Kidney epithelial cell (primary cell): Measurements from ENCODE around the gene TMX2. TPM values are rescaled to one million over a fixed set of nuclear protein-coding genes. Genes with fewer than 3 reads are reported as not detected.

Experiments used
- DNase-seq: peaks from one replicate; pipeline ENCODE4 v3.0.0-alpha.2; 2010; ENCODE audit warnings: low read depth
- H3K27me3 ChIP-seq: 2 replicates; pipeline ENCODE4 v1.6.0; 2011; ENCODE audit warnings: low read length; ENCODE audit not compliant: control insufficient read depth, insufficient read depth
- H3K36me3 ChIP-seq: 2 replicates; pipeline ENCODE4 v1.5.1; 2011; ENCODE audit warnings: low read length; ENCODE audit not compliant: control insufficient read depth, insufficient read depth
- H3K4me3 ChIP-seq: 2 replicates; pipeline ENCODE4 v1.5.1; 2011; ENCODE audit warnings: low read depth, mild to moderate bottlenecking, control low read depth, low read length
- total RNA-seq: library from RNA; depleted of rRNA; stranded (reverse); fragments of >200 nt; gene quantifications from 2 replicates; pipeline ENCODE4 v1.2.3, GENCODE V29; 2015
- TF ChIP-seq, protein P1 (sequence below): IDR thresholded peaks from 2 replicates; pipeline ENCODE4 v1.5.1; 2011; ENCODE audit warnings: mild to moderate bottlenecking, moderate library complexity, low read length, control low read depth, inconsistent platforms; ENCODE audit not compliant: insufficient read depth, poor library complexity, severe bottlenecking

Gene TMX2
- total RNA-seq, 1 donor from 2014 or later = 74.0 TPM

DNA sequence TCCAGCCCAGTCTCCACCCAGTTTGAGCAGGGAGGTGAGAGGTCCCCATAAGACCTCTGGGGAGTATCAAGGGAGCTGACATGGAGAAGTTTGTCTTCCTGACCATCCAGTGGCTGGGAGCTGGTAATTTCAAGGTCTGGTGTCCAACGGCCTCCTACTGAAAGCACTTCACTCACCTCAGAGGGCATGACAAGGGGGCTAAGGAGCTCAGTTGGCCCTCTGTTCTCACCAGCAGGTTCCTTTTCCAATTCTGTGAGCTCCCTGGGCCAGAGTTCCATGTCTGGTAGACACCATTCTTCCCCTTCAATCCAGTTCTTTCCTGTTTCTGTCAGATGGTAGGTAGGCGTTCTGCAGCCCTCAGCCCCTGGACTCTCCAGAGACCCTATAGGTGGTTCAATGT is 32.0 kb downstream of the TMX2 start:
- TF ChIP-seq, protein P1, sequence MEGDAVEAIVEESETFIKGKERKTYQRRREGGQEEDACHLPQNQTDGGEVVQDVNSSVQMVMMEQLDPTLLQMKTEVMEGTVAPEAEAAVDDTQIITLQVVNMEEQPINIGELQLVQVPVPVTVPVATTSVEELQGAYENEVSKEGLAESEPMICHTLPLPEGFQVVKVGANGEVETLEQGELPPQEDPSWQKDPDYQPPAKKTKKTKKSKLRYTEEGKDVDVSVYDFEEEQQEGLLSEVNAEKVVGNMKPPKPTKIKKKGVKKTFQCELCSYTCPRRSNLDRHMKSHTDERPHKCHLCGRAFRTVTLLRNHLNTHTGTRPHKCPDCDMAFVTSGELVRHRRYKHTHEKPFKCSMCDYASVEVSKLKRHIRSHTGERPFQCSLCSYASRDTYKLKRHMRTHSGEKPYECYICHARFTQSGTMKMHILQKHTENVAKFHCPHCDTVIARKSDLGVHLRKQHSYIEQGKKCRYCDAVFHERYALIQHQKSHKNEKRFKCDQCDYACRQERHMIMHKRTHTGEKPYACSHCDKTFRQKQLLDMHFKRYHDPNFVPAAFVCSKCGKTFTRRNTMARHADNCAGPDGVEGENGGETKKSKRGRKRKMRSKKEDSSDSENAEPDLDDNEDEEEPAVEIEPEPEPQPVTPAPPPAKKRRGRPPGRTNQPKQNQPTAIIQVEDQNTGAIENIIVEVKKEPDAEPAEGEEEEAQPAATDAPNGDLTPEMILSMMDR = no peak
- peaks cover 2% of the 10 kb centered on the region for H3K36me3 ChIP-seq
- no peak overlapping the region for H3K4me3 ChIP-seq
- no peaks in the 10 kb centered on the region for H3K27me3 ChIP-seq
- DNase-seq = no peak

DNA sequence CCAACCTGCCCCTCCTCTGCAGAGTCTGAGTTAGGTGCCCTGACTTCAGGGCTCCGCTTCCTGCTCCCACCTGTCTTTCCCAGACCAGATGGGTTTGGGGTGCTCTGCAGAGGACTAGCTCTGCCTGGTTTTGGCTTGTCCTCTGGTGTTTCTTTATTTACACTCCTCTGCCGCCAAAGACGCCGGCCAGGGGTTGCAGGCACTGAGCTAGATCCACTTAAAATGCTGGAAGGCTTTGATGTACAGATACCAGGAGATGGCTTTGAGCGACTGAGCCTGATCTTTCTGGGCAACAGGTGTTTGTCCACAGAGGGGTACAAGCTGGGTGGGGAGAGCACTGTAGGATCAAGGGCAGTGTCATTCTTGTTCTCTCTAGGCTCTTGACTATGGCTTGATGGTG is 32.8 kb downstream of the TMX2 start:
- H3K4me3 ChIP-seq = no peak overlapping the region
- TF ChIP-seq, protein P1 = no peak
- no peak for DNase-seq
- H3K27me3 ChIP-seq = no peaks in the 10 kb centered on the region
- H3K36me3 ChIP-seq = peaks cover 2% of the 10 kb centered on the region

DNA sequence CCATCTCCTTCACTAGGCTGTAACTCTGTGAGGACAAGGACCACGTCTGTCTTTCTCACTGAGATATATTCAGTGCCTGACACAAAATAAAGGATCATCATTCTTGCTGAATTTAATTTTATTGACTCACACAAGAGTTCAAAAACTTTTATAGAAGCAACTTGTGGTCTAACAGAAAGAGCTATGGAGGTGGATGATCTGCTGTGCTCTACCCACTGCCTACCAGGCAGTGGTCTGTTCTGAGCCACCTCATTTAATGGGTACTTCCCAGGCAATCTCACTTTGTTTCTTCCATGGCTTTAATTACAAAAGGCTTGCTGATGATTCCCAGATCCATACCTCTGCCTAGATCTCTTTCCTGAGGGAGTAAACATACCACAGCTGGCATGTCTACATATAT is 34.5 kb downstream of the TMX2 start:
- Histone ChIP-seq H3K4me3 (no peak overlapping the region), H3K36me3 (peaks cover 2% of the 10 kb centered on the region), H3K27me3 (no peaks in the 10 kb centered on the region)
- no peak for DNase-seq
- TF ChIP-seq, protein P1 = no peak

DNA sequence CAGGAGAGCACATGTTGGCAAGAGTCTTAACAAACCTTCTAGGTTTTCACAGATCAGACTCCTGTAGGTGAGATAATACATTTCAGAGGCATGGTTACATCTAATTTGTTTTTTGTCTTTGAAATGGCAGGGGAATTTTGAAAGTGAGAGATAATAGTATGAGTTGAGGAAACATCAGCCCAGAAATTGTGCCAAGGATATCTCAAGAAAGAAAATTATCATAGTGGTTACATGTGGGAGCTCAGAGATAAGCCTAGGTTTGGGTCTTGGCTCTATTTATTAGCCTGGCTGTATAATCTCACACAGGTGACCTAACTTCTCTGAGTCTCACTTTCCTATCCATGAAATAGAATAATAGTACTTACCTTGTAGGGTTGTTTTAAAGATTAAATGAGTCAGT is 38.8 kb downstream of the TMX2 start:
- H3K27me3 ChIP-seq = no peaks in the 10 kb centered on the region
- no peak overlapping the region for H3K4me3 ChIP-seq
- H3K36me3 ChIP-seq = no peaks in the 10 kb centered on the region
- TF ChIP-seq, protein P1 = no peak
- DNase-seq = no peak

DNA sequence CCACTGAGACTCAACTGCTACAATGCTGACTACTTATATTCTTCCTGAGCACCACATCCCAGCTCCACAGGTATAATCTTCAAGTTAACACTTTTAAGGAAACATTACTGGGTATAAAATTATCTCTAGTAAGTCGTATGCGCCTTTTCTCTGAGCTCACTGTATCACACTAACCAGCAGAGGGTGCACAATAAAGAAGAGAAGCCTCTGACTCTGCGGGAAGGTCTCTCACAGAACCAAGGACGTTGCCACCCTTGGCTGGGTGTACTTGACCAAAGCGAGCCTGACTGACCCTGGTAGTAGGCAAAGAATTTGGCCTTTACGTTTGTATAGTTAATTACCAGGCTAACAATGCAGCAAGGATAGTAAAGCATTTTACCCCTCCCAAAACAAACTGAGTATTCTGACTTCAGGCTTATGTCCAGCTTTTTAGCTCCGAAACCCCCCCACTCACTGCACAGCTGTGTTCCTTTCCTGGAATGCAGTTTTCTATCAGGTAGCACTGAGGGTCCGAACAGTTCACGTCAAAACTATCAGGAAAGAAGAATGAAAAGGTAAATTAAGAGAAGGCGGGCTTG is 39.4 kb downstream of the TMX2 start, which contains the start of gene BTBD18:
BTBD18 (minus strand) TSS at position 144 of the 578 bp plus-strand sequence. CDS start 631 bp downstream, outside the sequence.
- Histone ChIP-seq H3K4me3 (no peak within 1 kb of the TSS), H3K36me3 (no peaks in the 10 kb centered on the region), H3K27me3 (no peaks in the 10 kb centered on the region)
- TF ChIP-seq, protein P1 = peak; percentile 59
- no peak for DNase-seq

DNA sequence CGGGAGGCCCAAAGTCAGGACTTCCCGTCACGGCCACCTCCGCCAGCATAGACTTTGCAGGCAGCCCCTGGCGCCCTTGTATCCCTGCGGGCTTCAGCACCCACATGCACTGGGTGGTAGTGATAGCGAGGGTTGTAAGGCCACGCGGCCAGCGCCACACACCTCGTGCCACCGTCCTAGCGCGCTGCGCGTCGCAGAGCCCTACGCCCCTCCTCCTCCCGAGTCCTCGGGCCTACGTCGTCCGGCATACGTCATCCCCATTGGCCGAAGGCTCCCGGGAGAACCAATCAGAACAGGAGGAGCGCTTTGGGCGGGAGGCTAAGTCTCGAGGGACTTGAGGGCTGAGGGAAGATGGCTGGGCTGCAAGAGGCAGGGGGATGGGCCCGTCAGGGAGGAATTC is 40.6 kb downstream of the TMX2 start:
- Histone ChIP-seq H3K27me3 (no peaks in the 10 kb centered on the region), H3K36me3 (no peaks in the 10 kb centered on the region), H3K4me3 (no peak overlapping the region)
- TF ChIP-seq, protein P1 = no peak
- DNase-seq = no peak
